Lower lobe of right lung (tissue), 2 donors: ENCODE data around the gene RBM3. TPM values are rescaled to one million over a fixed set of nuclear protein-coding genes. Genes with fewer than 3 reads are reported as not detected.

Experiments used
- ATAC-seq, 2 donors: fragments of 200-7000 bp; cut with Tn5 transposase; one replicate each; pipeline ENCODE4 v1.9.1; 2020 to 2022; ENCODE audit warnings: mild to moderate bottlenecking in 2 of 2, moderate library complexity in 2 of 2
- DNase-seq: peaks from one replicate; pipeline ENCODE4 v3.0.0-alpha.2; 2020
- H3K27ac ChIP-seq: fragments of 200-600 bp; one replicate; pipeline ENCODE4 v1.8.0; 2022
- H3K27me3 ChIP-seq: fragments of 200-600 bp; one replicate; pipeline ENCODE4 v1.8.0; 2022; ENCODE audit warnings: low read depth
- H3K36me3 ChIP-seq: fragments of 200-600 bp; one replicate; pipeline ENCODE4 v1.8.0; 2022; ENCODE audit warnings: mild to moderate bottlenecking
- H3K4me1 ChIP-seq: fragments of 200-600 bp; one replicate; pipeline ENCODE4 v1.8.0; 2022
- H3K4me3 ChIP-seq: fragments of 200-600 bp; one replicate; pipeline ENCODE4 v1.8.0; 2022; ENCODE audit warnings: mild to moderate bottlenecking
- H3K9me3 ChIP-seq: fragments of 200-600 bp; one replicate; pipeline ENCODE4 v1.8.0; 2022
- CTCF ChIP-seq: fragments of 200-600 bp; IDR thresholded peaks from one replicate; pipeline ENCODE4 v1.8.0; 2022; ENCODE audit warnings: antibody characterized with exemption, mild to moderate bottlenecking
- intact Hi-C: fragments of 100-400 bp; cut with DNase I; formaldehyde crosslinking; loops from one replicate; pipeline ENCODE4 v1.11.0; 2022
- total RNA-seq: library from RNA; stranded (reverse); fragmentation: NEBNext Ultra II Directional; extraction: Animal tissue kit (Norgen Biotek cat#: 25700); gene quantifications from one replicate; pipeline ENCODE4 v1.2.1, GENCODE V29; 2021
- donor health status: DM: no; HTN: yes; CAD: no; lungs with severe emphysema.

The RBM3 gene
- total RNA-seq, 1 donor from 2014 or later: 157 TPM

- DNase-seq (no peak), ATAC-seq (no peak)
- Histone ChIP-seq H3K27me3 (no peaks in the 10 kb centered on the region), H3K27ac (no peak overlapping the region), H3K36me3 (no peaks in the 10 kb centered on the region), H3K4me1 (peaks cover under 1% of the 10 kb centered on the region), H3K4me3 (no peak overlapping the region), H3K9me3 (no peaks in the 10 kb centered on the region)
- no peak for TF ChIP-seq CTCF
- intact Hi-C loops: no loop called here
Observed at GRCh38 chrX:48626401-48627298, 52.4 kb downstream of the RBM3 start.

Other genes starting within 250 kb of the RBM3 start
- gene SSX3, start 217.8 kb upstream of the RBM3 start, total RNA-seq: not detected
- gene SSX4, start 190.9 kb upstream of the RBM3 start, total RNA-seq: not detected
- not detected for gene SSX4B, start 162.5 kb upstream of the RBM3 start, total RNA-seq
- 15.9 TPM for gene SLC38A5, start 104.2 kb upstream of the RBM3 start, total RNA-seq
- 30.2 TPM for gene FTSJ1, start 98.3 kb upstream of the RBM3 start, total RNA-seq
- 6.1 TPM for gene PORCN, start 65.5 kb upstream of the RBM3 start, total RNA-seq
- 74.0 TPM for gene EBP, start 52.7 kb upstream of the RBM3 start, total RNA-seq
- gene TBC1D25, start 34.8 kb upstream of the RBM3 start, total RNA-seq: 12.0 TPM
- 125 TPM for gene WDR13, start 23.0 kb downstream of the RBM3 start, total RNA-seq
- gene WAS, start 109.3 kb downstream of the RBM3 start, total RNA-seq: 40.3 TPM
- gene SUV39H1, start 122.2 kb downstream of the RBM3 start, total RNA-seq: 3.5 TPM
- gene GLOD5, start 187.3 kb downstream of the RBM3 start, total RNA-seq: 0.95 TPM
- 1.2 TPM for gene GATA1, start 212.1 kb downstream of the RBM3 start, total RNA-seq
- gene HDAC6, start 227.6 kb downstream of the RBM3 start, total RNA-seq: 96.1 TPM